ENCODE measurements around the gene GPR75.

The GPR75 gene

GRCh38 chr2:53859206-53860181 lies at the start of gene GPR75:
Gene GPR75, minus strand, starts transcription at chr2:53859967. Its CDS starts 5,211 bp downstream, at chr2:53854756.
- no peak for DNase-seq (ENCODE audit: low read depth, low spot score)

- DNase-seq (ENCODE audit: low read depth, low spot score) = no peak
Measured at GRCh38 chr2:53907582-53907981, 47.8 kb upstream of the GPR75 start.

GRCh38 chr2:53905396-53905795 lies 45.6 kb upstream of the GPR75 start:
- DNase-seq (ENCODE audit: low read depth, low spot score) = no peak

- DNase-seq (ENCODE audit: low read depth, low spot score) = no peak
Measured at GRCh38 chr2:53903011-53903410, 43.2 kb upstream of the GPR75 start.

GRCh38 chr2:53901192-53901591 lies 41.4 kb upstream of the GPR75 start:
- DNase-seq (ENCODE audit: low read depth, low spot score) = no peak

- DNase-seq (ENCODE audit: low read depth, low spot score) = no peak
Measured at GRCh38 chr2:53896864-53897263, 37.1 kb upstream of the GPR75 start.

- no peak for DNase-seq (ENCODE audit: low read depth, low spot score)
Measured at GRCh38 chr2:53886406-53887280, 26.9 kb upstream of the GPR75 start.

- DNase-seq (ENCODE audit: low read depth, low spot score) = no peak
Measured at GRCh38 chr2:53884883-53885282, 25.1 kb upstream of the GPR75 start.

GRCh38 chr2:53881986-53882385 lies 22.2 kb upstream of the GPR75 start:
- no peak for DNase-seq (ENCODE audit: low read depth, low spot score)

- DNase-seq (ENCODE audit: low read depth, low spot score) = no peak
Measured at GRCh38 chr2:53881360-53881759, 21.6 kb upstream of the GPR75 start.

- DNase-seq (ENCODE audit: low read depth, low spot score) = no peak
Measured at GRCh38 chr2:53880756-53881155, 21.0 kb upstream of the GPR75 start.

GRCh38 chr2:53877556-53877955 lies 17.8 kb upstream of the GPR75 start:
- DNase-seq (ENCODE audit: low read depth, low spot score) = no peak

- DNase-seq (ENCODE audit: low read depth, low spot score) = no peak
Measured at GRCh38 chr2:53877112-53877511, 17.3 kb upstream of the GPR75 start.

GRCh38 chr2:53874401-53874950 lies 14.7 kb upstream of the GPR75 start:
- no peak for DNase-seq (ENCODE audit: low read depth, low spot score)

GRCh38 chr2:53867773-53868172 lies 8.0 kb upstream of the GPR75 start:
- DNase-seq (ENCODE audit: low read depth, low spot score) = no peak

GRCh38 chr2:53867169-53867568 lies 7.4 kb upstream of the GPR75 start:
- no peak for DNase-seq (ENCODE audit: low read depth, low spot score)

GRCh38 chr2:53865962-53866361 lies 6.2 kb upstream of the GPR75 start:
- DNase-seq (ENCODE audit: low read depth, low spot score) = no peak

GRCh38 chr2:53865264-53865663 lies 5.5 kb upstream of the GPR75 start:
- no peak for DNase-seq (ENCODE audit: low read depth, low spot score)

GRCh38 chr2:53863538-53864227 lies 3.9 kb upstream of the GPR75 start:
- DNase-seq (ENCODE audit: low read depth, low spot score) = no peak

GRCh38 chr2:53861824-53862223 lies 2.1 kb upstream of the GPR75 start:
- DNase-seq (ENCODE audit: low read depth, low spot score) = no peak

GRCh38 chr2:53856272-53856671 lies 3.5 kb downstream of the GPR75 start:
- no peak for DNase-seq (ENCODE audit: low read depth, low spot score)
